ENCODE data around the gene TELO2. TPM values are rescaled to one million over a fixed set of nuclear protein-coding genes. Genes with fewer than 3 reads are reported as not detected.

The TELO2 gene
- total and polyA plus RNA-seq, 2 donors (not counting 1 experiment from before 2014, with no cell fraction given) = 6.3 to 10.9 TPM

DNA sequence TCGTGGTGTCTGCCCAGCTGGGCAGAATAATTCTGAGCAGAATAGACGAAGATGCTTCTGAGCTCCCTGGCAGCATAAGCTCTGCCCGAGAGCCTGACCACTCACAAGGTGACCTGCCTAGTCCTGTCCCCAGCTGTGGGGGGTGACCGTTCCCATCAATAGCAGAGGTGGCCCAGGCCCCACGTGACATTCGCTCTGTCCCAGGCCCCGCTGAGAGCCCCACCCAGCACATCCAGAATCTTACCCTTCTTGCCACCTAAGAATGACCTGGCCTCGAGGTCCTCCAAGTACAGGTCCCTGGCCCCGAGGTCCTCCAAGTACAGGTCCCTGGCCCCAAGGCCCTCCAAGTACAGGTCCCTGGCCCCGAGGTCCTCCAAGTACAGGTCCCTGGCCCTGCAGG lies 39.6 kb downstream of the TELO2 start:
- TF ChIP-seq EZH2 (IDR thresholded peaks at IDR 0.05; ENCODE audit: low read length, missing control alignments) = no peak
- TF ChIP-seq CTCF (conservative IDR thresholded peaks at IDR 0.05 in 1 of 2, IDR thresholded peaks at IDR 0.05 in 1 of 2; ENCODE audit: low read depth in 1 of 2, low read length in 2 of 2) = no peak
- H3K9ac ChIP-seq (ENCODE audit: insufficient read depth, low read length) = peak overlapping the region; percentile 66
- no peaks in the 10 kb centered on the region for H3K27me3 ChIP-seq (ENCODE audit: control insufficient read depth, insufficient read depth, low read length)
- peaks cover 5% of the 10 kb centered on the region for H3K36me3 ChIP-seq (ENCODE audit: control insufficient read depth, insufficient read depth, low read length)
- DNase-seq (ENCODE audit: low read depth in 2 of 2) = no peak
- no peaks in the 10 kb centered on the region for H4K20me1 ChIP-seq (ENCODE audit: control insufficient read depth, extremely low read depth, insufficient read depth, low read length)
- H3K9me3 ChIP-seq (ENCODE audit: control insufficient read depth, insufficient read depth, low read depth, low read length) = no peaks in the 10 kb centered on the region
- no peak overlapping the region for H3K4me2 ChIP-seq (ENCODE audit: extremely low read depth, insufficient read depth, low read length)
- peaks cover 35% of the 10 kb centered on the region for H3K4me1 ChIP-seq (ENCODE audit: control insufficient read depth, extremely low read depth, insufficient read depth, low read length)
- H2AFZ ChIP-seq (ENCODE audit: low read length) = no peak overlapping the region
- peaks cover 29% of the 10 kb centered on the region for H3K79me2 ChIP-seq (ENCODE audit: control insufficient read depth, insufficient read depth, low read length)
- H3K27ac ChIP-seq (ENCODE audit: insufficient read depth, low read length) = peak overlapping the region; percentile 75
- H3K4me3 ChIP-seq (replicated peaks in 1 of 4; ENCODE audit: control extremely low read depth in 1 of 4, insufficient read depth in 1 of 4, low read depth in 3 of 4, low read length in 4 of 4) = peak overlapping the region in 1 of 4 experiments; percentile 64

GRCh38 chr16:1533443-1533951 lies 40.3 kb downstream of the TELO2 start, which contains the start of gene TMEM204:
Gene TMEM204, plus strand, starts transcription at chr16:1533666. Its CDS starts 610 bp downstream, at chr16:1534276.
- H3K27ac ChIP-seq (ENCODE audit: insufficient read depth, low read length) = peak within 1 kb of the TSS; percentile 75
- H3K9me3 ChIP-seq (ENCODE audit: control insufficient read depth, insufficient read depth, low read depth, low read length) = no peaks in the 10 kb centered on the region
- no peak for TF ChIP-seq EZH2 (IDR thresholded peaks at IDR 0.05; ENCODE audit: low read length, missing control alignments)
- TF ChIP-seq CTCF (conservative IDR thresholded peaks at IDR 0.05 in 1 of 2, IDR thresholded peaks at IDR 0.05 in 1 of 2; ENCODE audit: low read depth in 1 of 2, low read length in 2 of 2) = no peak
- peaks cover 34% of the 10 kb centered on the region for H3K79me2 ChIP-seq (ENCODE audit: control insufficient read depth, insufficient read depth, low read length)
- peaks cover 10% of the 10 kb centered on the region for H3K36me3 ChIP-seq (ENCODE audit: control insufficient read depth, insufficient read depth, low read length)
- peaks cover 35% of the 10 kb centered on the region for H3K4me1 ChIP-seq (ENCODE audit: control insufficient read depth, extremely low read depth, insufficient read depth, low read length)
- H3K4me2 ChIP-seq (ENCODE audit: extremely low read depth, insufficient read depth, low read length) = peak within 1 kb of the TSS; percentile 98
- H3K9ac ChIP-seq (ENCODE audit: insufficient read depth, low read length) = peak within 1 kb of the TSS; percentile 66
- no peaks in the 10 kb centered on the region for H3K27me3 ChIP-seq (ENCODE audit: control insufficient read depth, insufficient read depth, low read length)
- peak; percentile 11 to 74 for DNase-seq (ENCODE audit: low read depth in 2 of 2)
- no peaks in the 10 kb centered on the region for H4K20me1 ChIP-seq (ENCODE audit: control insufficient read depth, extremely low read depth, insufficient read depth, low read length)
- H3K4me3 ChIP-seq (replicated peaks in 1 of 4; ENCODE audit: control extremely low read depth in 1 of 4, insufficient read depth in 1 of 4, low read depth in 3 of 4, low read length in 4 of 4) = peak within 1 kb of the TSS; percentile 42 to 64 (median 51)
- H2AFZ ChIP-seq (ENCODE audit: low read length) = no peak within 1 kb of the TSS

- H3K27me3 ChIP-seq (ENCODE audit: control insufficient read depth, insufficient read depth, low read length) = no peaks in the 10 kb centered on the region
- peak overlapping the region; percentile 42 to 64 (median 51) for H3K4me3 ChIP-seq (replicated peaks in 1 of 4; ENCODE audit: control extremely low read depth in 1 of 4, insufficient read depth in 1 of 4, low read depth in 3 of 4, low read length in 4 of 4)
- peak in 1 of 2 donors; percentile 13 for DNase-seq (ENCODE audit: low read depth in 2 of 2)
- H3K9ac ChIP-seq (ENCODE audit: insufficient read depth, low read length) = peak overlapping the region; percentile 66
- H3K36me3 ChIP-seq (ENCODE audit: control insufficient read depth, insufficient read depth, low read length) = peaks cover 14% of the 10 kb centered on the region
- H3K4me2 ChIP-seq (ENCODE audit: extremely low read depth, insufficient read depth, low read length) = peak overlapping the region; percentile 98
- H4K20me1 ChIP-seq (ENCODE audit: control insufficient read depth, extremely low read depth, insufficient read depth, low read length) = no peaks in the 10 kb centered on the region
- TF ChIP-seq CTCF (conservative IDR thresholded peaks at IDR 0.05 in 1 of 2, IDR thresholded peaks at IDR 0.05 in 1 of 2; ENCODE audit: low read depth in 1 of 2, low read length in 2 of 2) = no peak
- no peak for TF ChIP-seq EZH2 (IDR thresholded peaks at IDR 0.05; ENCODE audit: low read length, missing control alignments)
- H3K79me2 ChIP-seq (ENCODE audit: control insufficient read depth, insufficient read depth, low read length) = peaks cover 35% of the 10 kb centered on the region
- no peak overlapping the region for H2AFZ ChIP-seq (ENCODE audit: low read length)
- peaks cover 35% of the 10 kb centered on the region for H3K4me1 ChIP-seq (ENCODE audit: control insufficient read depth, extremely low read depth, insufficient read depth, low read length)
- no peaks in the 10 kb centered on the region for H3K9me3 ChIP-seq (ENCODE audit: control insufficient read depth, insufficient read depth, low read depth, low read length)
- H3K27ac ChIP-seq (ENCODE audit: insufficient read depth, low read length) = peak overlapping the region; percentile 75
Observed at GRCh38 chr16:1534021-1535020, 41.2 kb downstream of the TELO2 start.
